Measurements from ENCODE around the gene NAMPT. TPM values are rescaled to one million over a fixed set of nuclear protein-coding genes. Genes with fewer than 3 reads are reported as not detected.

Gene NAMPT
- total RNA-seq, 1 donor from 2014 or later = 52.7 TPM

- H3K27ac Mint-ChIP-seq (ENCODE audit: unreplicated experiment) = no peak overlapping the region
Measured at GRCh38 chr7:106239406-106239805, 45.4 kb downstream of the NAMPT start.

GRCh38 chr7:106238830-106239229, 46.0 kb downstream of the NAMPT start:
- no peaks in the 10 kb centered on the region for H3K4me1 Mint-ChIP-seq
- H3K4me3 Mint-ChIP-seq = no peak overlapping the region
- peaks cover 8% of the 10 kb centered on the region for H3K36me3 Mint-ChIP-seq (ENCODE audit: low read depth)
- no peak for DNase-seq (ENCODE audit: low read depth, low spot score)
- no peaks in the 10 kb centered on the region for H3K27me3 Mint-ChIP-seq (ENCODE audit: low read depth)
- peaks cover 3% of the 10 kb centered on the region for H3K9me3 Mint-ChIP-seq
- no peak overlapping the region for H3K27ac Mint-ChIP-seq (ENCODE audit: unreplicated experiment)
- TF ChIP-seq CTCF (conservative IDR thresholded peaks at IDR 0.05) = no peak

More at GRCh38 chr7:106239406-106239805, 45.4 kb downstream of the NAMPT start:
- Mint-ChIP-seq H3K9me3 (peaks cover 8% of the 10 kb centered on the region), H3K4me3 (no peak overlapping the region), H3K27me3 (ENCODE audit: low read depth) (no peaks in the 10 kb centered on the region), H3K36me3 (ENCODE audit: low read depth) (peaks cover 13% of the 10 kb centered on the region), H3K4me1 (no peaks in the 10 kb centered on the region)
- TF ChIP-seq CTCF (conservative IDR thresholded peaks at IDR 0.05) = no peak
- no peak for DNase-seq (ENCODE audit: low read depth, low spot score)

- Mint-ChIP-seq H3K36me3 (ENCODE audit: low read depth) (peaks cover 4% of the 10 kb centered on the region), H3K4me1 (peaks cover 6% of the 10 kb centered on the region), H3K4me3 (no peak overlapping the region), H3K9me3 (peaks cover 7% of the 10 kb centered on the region), H3K27ac (ENCODE audit: unreplicated experiment) (no peak overlapping the region), H3K27me3 (ENCODE audit: low read depth) (no peaks in the 10 kb centered on the region)
- TF ChIP-seq CTCF (conservative IDR thresholded peaks at IDR 0.05) = no peak
- no peak for DNase-seq (ENCODE audit: low read depth, low spot score)
Measured at GRCh38 chr7:106236065-106236464, 48.7 kb downstream of the NAMPT start.

GRCh38 chr7:106234425-106234824, 50.4 kb downstream of the NAMPT start:
- DNase-seq (ENCODE audit: low read depth, low spot score) = no peak
- Mint-ChIP-seq H3K27ac (ENCODE audit: unreplicated experiment) (no peak overlapping the region), H3K27me3 (ENCODE audit: low read depth) (no peaks in the 10 kb centered on the region), H3K4me1 (peaks cover 6% of the 10 kb centered on the region), H3K9me3 (peaks cover 7% of the 10 kb centered on the region), H3K36me3 (ENCODE audit: low read depth) (peaks cover 4% of the 10 kb centered on the region), H3K4me3 (no peak overlapping the region)
- TF ChIP-seq CTCF (conservative IDR thresholded peaks at IDR 0.05) = no peak

GRCh38 chr7:106231856-106232490, 52.8 kb downstream of the NAMPT start:
- no peaks in the 10 kb centered on the region for H3K27me3 Mint-ChIP-seq (ENCODE audit: low read depth)

More at GRCh38 chr7:106231856-106232490, 52.8 kb downstream of the NAMPT start:
- DNase-seq (ENCODE audit: low read depth, low spot score) = no peak
- Mint-ChIP-seq H3K27ac (ENCODE audit: unreplicated experiment) (no peak overlapping the region), H3K4me3 (no peak overlapping the region), H3K9me3 (peaks cover 9% of the 10 kb centered on the region), H3K4me1 (peaks cover 6% of the 10 kb centered on the region), H3K36me3 (ENCODE audit: low read depth) (peaks cover 4% of the 10 kb centered on the region)
- no peak for TF ChIP-seq CTCF (conservative IDR thresholded peaks at IDR 0.05)

All from neural crest cell (in vitro differentiated cells).